Motor neuron (in vitro differentiated cells): Measurements from ENCODE around the gene KAZALD1. TPM values are rescaled to one million over a fixed set of nuclear protein-coding genes. Genes with fewer than 3 reads are reported as not detected.

ENCODE experiments used
- ATAC-seq, 8 experiments: fragments of 200-7000 bp; cut with Tn5 transposase; replicated peaks in 6 of 8; 2 replicates each; pipeline ENCODE4 v1.8.0; 2021; ENCODE audit warnings: mild to moderate bottlenecking in 8 of 8, moderate library complexity in 8 of 8
- H3K27ac ChIP-seq, 2 donors: fragments of 250-450 bp; sonication (Bioruptor Pico); 2 replicates each; pipeline ENCODE4 v1.9.0; 2021; ENCODE audit warnings: antibody characterized with exemption in 2 of 2, mild to moderate bottlenecking in 2 of 2, moderate library complexity in 1 of 2
- H3K4me1 ChIP-seq, 2 donors: fragments of 250-450 bp; sonication (Bioruptor Pico); replicated peaks in 1 of 2; 2 replicates each; pipeline ENCODE4 v1.6.1; 2021; ENCODE audit warnings: antibody characterized with exemption in 2 of 2, mild to moderate bottlenecking in 2 of 2, moderate library complexity in 1 of 2
- H3K4me3 ChIP-seq, 5 donors: fragments of 250-450 bp; sonication (Bioruptor Pico); 2 replicates each; pipeline ENCODE4 v1.9.0; 2021; ENCODE audit warnings: antibody characterized with exemption in 5 of 5, mild to moderate bottlenecking in 5 of 5, moderate library complexity in 4 of 5
- WGBS, 10 experiments: fragments of 450-650 bp; shearing (Covaris generic); methylation state at CpG; one replicate each; pipeline ENCODE4 v1.0.0; 2022; 5-methylcytosine and 5-hydroxymethylcytosine counted together
- in situ Hi-C, 9 experiments: fragments of 400-800 bp; cut with MboI; loops; one replicate each; pipeline ENCODE4 v1.15.0; 2021; ENCODE audit warnings: low sequenced_read_pairs in 9 of 9, low pct_unique_long_range_greater_than_20kb in 2 of 9; ENCODE audit not compliant: unreplicated experiment in 9 of 9
- total RNA-seq, 8 experiments: library from RNA; unstranded; fragments of 300-600 nt; gene quantifications; 2 replicates each; pipeline versions ENCODE4 v1.2.3 to v1.2.4, GENCODE V29; 2022

KAZALD1 gene
- total RNA-seq, 8 experiments from 2014 or later: 1.1 to 47.5 (median 2.6) TPM

DNA sequence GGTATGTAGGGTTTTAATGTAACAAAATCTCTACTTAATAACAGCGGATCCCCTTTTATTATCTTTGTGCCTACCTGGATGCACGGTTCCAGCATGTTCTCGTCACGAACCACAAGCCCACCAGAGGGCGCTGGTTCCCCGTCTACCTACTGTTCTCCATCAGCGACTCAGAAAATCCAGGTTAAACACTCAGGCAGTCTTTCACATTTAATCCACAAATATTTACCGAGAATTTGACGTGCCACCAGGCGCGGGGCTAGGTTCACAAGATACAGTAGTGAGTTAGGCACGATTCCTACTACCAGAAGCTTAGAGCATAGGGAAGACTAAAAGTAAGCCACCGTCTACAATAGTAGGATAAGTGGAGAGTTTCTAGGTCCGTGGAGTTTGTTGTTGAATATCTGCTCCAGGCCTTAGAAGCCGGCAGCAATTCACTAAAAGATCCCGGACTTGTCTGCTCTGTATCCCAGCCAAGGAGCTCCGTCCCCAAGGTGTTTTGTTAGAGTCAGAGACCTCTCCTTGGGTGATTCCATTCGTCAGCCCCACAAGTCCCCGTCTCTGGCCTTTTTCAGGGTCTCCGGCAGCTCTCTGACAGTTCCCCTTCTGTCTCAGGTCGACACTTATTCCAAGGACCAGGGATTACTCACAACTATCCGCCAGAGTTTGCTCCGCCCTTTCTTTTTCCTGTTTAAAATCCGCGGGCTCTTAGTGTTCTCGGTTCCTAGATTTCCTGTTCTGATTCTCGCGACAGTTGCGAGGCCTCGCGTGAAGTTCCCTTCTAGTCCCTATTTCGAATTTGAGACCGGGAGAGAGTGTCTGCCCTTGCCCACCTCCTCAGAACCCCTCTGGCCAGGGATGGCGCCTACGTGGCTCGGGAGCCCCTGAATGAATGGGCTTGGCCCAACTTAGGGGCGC is 1.5 kb upstream of the KAZALD1 start:
- in situ Hi-C loops: no loop called here
- peak; percentile 53 to 78 (median 64) for ATAC-seq
- Histone ChIP-seq H3K4me1 (peaks cover 15 to 21% of the 10 kb centered on the region in 2 donors), H3K27ac (peak overlapping the region; percentile 92 to 95), H3K4me3 (peak overlapping the region; percentile 82 to 99 (median 99))
- WGBS, 10 experiments: 0 to 3% (median 0%) methylated on average over 6 to 23 of the region's 37 CpGs

DNA sequence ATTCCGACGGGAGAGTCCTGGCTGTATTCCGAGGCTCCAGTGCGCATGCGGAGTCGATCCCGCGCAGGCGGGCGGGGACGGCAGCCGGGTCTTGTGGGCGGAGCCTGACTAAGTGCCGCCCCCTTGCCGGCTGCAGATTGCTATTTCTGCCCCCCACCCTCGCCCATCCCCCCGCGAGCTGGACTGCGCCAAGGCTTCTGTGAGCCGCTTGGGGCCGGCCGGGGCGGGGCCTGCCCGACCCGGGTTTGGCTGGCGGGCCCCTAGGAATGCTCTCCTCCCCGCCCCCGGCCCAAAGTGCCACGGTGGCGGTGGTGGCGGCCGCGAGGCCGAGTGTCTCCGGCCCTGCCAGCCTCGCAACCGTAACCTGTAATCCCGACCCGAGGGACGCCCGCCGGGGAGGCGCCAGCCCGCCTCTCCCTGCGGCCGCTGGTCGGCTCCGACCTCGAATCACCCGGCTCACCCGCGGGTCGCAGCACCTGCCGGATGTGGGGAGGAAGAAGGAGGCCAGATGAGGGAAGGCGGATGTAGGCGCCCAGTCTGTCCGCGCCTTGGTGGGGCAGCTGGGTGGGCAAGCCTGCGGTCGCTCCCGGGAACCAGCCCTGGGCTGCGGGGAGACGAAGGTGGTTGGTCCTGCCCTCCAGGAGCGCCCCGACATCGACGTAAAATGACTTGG is 702 bp upstream of the KAZALD1 start:
- in situ Hi-C loops: no loop called here
- peak; percentile 55 to 85 (median 81) for ATAC-seq
- 0 to 40% (median 5%) methylated on average over 1 to 4 of the region's 67 CpGs; no CpG with 5 or more reads in 7 of the 10 experiments for WGBS, 10 experiments
- Histone ChIP-seq H3K27ac (peak overlapping the region; percentile 92 to 95), H3K4me3 (peak overlapping the region; percentile 82 to 99 (median 99)), H3K4me1 (peaks cover 19 to 25% of the 10 kb centered on the region in 2 donors)

DNA sequence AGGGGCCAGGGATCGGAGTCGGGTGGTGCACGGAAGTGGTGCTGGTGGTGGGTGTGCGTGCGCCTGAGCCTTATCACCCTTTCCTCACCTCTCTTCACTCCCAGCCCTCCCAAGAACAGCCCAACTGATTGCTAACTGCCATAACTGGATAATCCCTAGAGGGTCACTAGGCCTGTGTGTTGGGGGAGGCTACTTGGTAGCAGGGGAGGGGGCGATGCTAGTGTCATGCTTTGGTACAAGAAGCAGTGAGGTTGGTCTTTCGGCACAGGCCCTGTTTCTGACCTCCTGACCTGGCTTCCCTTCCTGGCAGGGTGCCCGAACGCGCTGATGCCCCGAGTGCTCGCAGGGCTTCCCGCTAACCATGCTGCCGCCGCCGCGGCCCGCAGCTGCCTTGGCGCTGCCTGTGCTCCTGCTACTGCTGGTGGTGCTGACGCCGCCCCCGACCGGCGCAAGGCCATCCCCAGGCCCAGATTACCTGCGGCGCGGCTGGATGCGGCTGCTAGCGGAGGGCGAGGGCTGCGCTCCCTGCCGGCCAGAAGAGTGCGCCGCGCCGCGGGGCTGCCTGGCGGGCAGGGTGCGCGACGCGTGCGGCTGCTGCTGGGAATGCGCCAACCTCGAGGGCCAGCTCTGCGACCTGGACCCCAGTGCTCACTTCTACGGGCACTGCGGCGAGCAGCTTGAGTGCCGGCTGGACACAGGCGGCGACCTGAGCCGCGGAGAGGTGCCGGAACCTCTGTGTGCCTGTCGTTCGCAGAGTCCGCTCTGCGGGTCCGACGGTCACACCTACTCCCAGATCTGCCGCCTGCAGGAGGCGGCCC is 652 bp downstream of the KAZALD1 start:
- no peak overlapping the region for H3K27ac ChIP-seq

DNA sequence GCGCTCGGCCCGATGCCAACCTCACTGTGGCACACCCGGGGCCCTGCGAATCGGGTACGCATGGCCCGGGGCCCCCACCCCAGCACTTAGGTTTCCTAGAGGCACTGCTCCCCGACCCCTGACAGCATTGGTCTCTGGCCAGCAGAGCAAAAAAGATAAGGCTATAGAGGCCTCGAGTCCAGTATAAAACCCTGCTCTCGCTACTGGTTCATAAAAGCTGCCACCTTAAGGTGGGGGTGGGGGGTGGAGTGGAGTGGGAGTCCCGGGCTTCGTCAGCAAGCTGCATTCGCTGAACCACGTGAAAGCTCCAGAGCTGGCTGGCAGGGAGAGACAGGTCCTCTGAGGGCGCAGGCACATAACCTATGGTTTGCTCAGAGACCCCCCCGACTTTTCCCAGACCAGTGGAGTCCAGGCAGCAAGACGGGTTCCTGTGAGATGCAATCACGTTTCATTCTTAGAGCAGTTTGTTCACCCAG is 1.3 kb downstream of the KAZALD1 start:
- peaks cover 26 to 41% of the 10 kb centered on the region in 2 donors for H3K4me1 ChIP-seq
- peak overlapping the region in 1 of 5 donors; percentile 94 for H3K4me3 ChIP-seq
- in situ Hi-C loops: no loop called here
- no peak for ATAC-seq
- WGBS, 10 experiments: 0 to 41% (median 37%) methylated on average over 1 to 5 of the region's 19 CpGs; no CpG with 5 or more reads in 5 of the 10 experiments
- no peak overlapping the region for H3K27ac ChIP-seq

More for the DNA sequence above, 652 bp downstream of the KAZALD1 start:
- peak in 7 of 8 experiments; percentile 0 to 51 (median 41) for ATAC-seq
- in situ Hi-C loops: no loop called here
- H3K4me3 ChIP-seq: peak overlapping the region in 3 of 5 donors; percentile 4 to 99 (median 94)
- WGBS, 10 experiments: 0 to 23% (median 8%) methylated on average over 3 to 14 of the region's 63 CpGs; no CpG with 5 or more reads in 6 of the 10 experiments
- peaks cover 26 to 39% of the 10 kb centered on the region in 2 donors for H3K4me1 ChIP-seq

DNA sequence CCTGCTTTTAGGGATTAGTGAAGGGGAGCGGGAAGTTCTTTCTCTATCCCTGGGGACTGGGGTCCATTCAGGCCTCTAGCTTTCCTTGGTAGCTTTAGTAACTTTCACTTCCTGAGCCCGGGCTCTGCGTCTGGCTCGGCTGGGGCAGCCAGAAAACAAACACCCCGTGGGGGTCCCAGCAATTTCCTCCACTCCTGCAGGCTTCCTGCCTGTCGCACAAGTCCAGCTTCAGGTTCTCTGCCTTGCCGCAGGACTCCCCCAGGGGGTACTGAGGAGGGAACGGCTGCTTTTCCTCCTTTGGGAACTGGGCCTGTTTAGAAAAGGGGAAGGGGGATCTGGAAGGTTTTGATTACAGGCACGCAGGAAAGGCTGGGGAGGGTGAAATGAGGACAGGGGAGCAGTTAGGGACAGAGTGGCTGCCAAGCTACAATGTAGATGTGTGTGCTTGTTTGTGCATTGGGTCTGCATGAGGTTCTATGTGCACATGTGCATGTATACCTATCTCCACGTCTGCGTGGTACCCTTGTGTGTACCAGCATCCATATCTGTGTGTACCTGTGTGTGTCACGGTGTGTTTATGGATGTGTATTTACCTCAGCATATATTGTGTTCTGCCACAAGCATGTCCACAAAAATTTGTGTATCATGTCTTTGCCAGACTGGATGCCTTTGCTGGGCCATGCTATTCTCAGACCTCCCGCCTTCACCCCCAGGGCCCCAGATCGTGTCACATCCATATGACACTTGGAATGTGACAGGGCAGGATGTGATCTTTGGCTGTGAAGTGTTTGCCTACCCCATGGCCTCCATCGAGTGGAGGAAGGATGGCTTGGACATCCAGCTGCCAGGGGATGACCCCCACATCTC is 2.0 kb downstream of the KAZALD1 start:
- Histone ChIP-seq H3K27ac (no peak overlapping the region), H3K4me1 (peaks cover 26 to 41% of the 10 kb centered on the region in 2 donors), H3K4me3 (no peak overlapping the region)
- in situ Hi-C loops: no loop called here
- whole genome bisulfite sequencing, 10 experiments: 18 to 100% (median 75%) methylated on average over 1 to 8 of the region's 15 CpGs; no CpG with 5 or more reads in 3 of the 10 experiments
- ATAC-seq: no peak

DNA sequence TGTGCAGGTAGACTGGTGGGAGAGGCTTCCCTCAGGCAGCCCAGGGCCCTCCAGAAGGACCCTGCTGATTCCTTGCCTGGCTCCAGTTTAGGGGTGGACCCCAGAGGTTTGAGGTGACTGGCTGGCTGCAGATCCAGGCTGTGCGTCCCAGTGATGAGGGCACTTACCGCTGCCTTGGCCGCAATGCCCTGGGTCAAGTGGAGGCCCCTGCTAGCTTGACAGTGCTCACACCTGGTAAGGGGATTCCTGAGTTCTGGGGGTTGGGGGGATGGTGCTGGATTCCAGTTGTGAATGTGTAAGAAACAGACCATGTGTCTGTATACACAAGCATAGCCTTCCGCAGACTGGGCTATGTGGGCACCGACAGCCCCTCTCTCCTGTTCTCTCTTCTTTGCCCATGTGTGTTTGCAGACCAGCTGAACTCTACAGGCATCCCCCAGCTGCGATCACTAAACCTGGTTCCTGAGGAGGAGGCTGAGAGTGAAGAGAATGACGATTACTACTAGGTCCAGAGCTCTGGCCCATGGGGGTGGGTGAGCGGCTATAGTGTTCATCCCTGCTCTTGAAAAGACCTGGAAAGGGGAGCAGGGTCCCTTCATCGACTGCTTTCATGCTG is 2.7 kb downstream of the KAZALD1 start:
- in situ Hi-C loops: no loop called here
- Histone ChIP-seq H3K27ac (no peak overlapping the region), H3K4me3 (no peak overlapping the region), H3K4me1 (peaks cover 26 to 41% of the 10 kb centered on the region in 2 donors)
- WGBS, 10 experiments: 20 to 100% (median 81%) methylated on average over 1 to 5 of the region's 9 CpGs; no CpG with 5 or more reads in 1 of the 10 experiments
- no peak for ATAC-seq

DNA sequence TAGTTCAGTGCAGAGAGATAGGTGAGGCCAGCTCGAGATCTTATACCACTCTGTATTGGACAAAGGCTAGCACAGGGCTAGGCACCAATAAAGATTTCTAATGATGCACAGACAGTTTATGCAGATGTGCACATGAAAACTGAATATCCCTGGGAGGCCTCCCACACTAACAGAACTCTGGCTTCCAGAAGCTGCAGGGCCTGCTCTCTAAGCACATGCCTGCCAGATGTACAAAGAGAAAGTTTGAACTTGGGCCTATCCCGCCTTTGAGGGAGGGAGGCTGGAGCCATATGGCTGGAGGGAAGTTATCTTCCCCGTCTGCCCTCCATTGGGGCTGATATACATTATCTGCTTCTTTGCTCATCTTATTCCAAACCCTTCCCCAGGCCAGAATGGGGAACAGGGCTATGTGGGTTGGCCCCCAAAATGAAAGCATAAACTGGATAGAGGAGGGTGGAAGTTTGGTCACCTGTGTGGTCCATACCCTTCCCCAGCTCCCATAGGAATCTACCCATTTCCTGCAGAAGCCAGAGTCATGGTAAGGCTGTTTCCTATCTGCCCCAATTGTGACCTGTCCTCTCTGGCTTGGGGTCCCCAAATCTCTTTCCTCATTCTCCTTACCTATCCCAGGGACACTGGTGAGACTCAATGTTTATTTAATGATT is 3.8 kb downstream of the KAZALD1 start:
- Histone ChIP-seq H3K4me1 (peaks cover 22 to 37% of the 10 kb centered on the region in 2 donors), H3K27ac (no peak overlapping the region)
- in situ Hi-C loops: no loop called here

DNA sequence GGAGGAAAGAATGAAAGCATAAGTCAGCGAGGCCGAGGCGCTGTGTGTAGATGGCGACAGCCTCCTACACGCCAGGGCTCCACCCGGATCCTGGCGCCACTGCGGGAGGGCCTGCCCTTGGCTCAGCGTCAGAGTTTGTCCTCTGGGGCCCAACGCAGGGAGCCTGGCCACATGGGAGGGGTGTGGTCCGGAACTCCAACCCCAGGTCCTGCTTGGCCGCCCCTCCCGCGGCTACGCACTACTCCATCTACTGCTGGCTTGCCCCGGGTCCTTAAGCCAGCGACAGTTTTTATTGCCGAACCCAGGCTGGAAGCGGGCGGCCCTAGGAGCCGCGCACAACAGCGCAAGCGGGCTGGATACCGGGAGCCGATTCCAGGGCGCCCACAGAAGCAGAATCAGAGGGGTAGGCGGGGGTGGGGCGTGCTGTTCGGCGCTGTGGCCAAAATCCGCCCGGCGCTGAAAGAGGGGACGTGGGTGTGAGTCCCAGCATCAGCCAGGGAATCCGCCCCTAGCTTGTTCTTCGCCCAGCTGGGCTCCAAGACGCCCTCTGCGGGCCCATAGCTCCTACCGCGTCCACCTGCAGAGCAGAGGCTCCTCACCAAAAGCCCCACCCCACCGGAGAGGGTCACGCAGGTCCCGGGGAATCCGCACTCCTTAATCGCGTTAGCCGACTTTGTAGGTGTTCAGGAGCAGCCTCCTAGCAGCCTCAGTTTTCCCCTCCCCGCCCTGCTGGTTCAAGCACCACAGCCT is 4.5 kb downstream of the KAZALD1 start:
- in situ Hi-C loops: no loop called here
- ATAC-seq: peak; percentile 61 to 74 (median 71)
- H3K4me3 ChIP-seq: peak overlapping the region; percentile 26 to 51 (median 36)
- 0 to 7% (median 0%) methylated on average over 3 to 17 of the region's 49 CpGs; no CpG with 5 or more reads in 1 of the 10 experiments for WGBS, 10 experiments
- H3K4me1 ChIP-seq: peaks cover 22 to 35% of the 10 kb centered on the region in 2 donors
- H3K27ac ChIP-seq: no peak overlapping the region

More for the DNA sequence above, 3.8 kb downstream of the KAZALD1 start:
- ATAC-seq: peak in 3 of 8 experiments; percentile 9 to 26 (median 12)
- peak overlapping the region in 3 of 5 donors; percentile 36 to 51 (median 40) for H3K4me3 ChIP-seq
- 5 to 83% (median 38%) methylated on average over 1 to 3 of the region's 3 CpGs; no CpG with 5 or more reads in 6 of the 10 experiments for WGBS, 10 experiments

DNA sequence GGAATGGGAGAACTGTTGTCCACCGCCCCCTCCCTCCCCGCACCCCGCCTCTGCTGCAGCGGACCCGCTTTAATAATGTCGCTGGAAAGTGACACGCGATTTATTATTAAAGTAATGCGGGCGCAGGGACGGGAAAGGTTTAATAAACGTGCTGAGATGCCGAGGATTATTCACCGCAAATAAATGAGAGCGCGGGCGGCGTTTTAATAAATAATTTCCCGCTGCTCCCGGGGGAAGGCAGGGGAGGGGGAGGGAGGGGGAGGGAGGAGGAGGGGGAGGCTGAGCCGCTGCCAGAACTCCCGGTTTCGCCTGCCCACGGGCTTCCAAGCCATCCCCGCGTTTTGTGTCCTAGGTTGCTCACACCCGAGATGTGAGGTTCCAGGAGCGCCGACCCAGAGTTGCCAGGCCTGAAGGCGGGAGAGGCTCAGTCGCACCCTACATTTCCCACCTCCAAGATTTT is 5.1 kb downstream of the KAZALD1 start:
- in situ Hi-C loops: no loop called here
- Histone ChIP-seq H3K4me1 (peaks cover 16 to 29% of the 10 kb centered on the region in 2 donors), H3K4me3 (peak overlapping the region; percentile 26 to 51 (median 36)), H3K27ac (no peak overlapping the region)
- WGBS, 10 experiments: 0 to 60% (median 0%) methylated on average over 2 to 14 of the region's 31 CpGs; no CpG with 5 or more reads in 7 of the 10 experiments
- peak in 5 of 8 experiments; percentile 12 to 20 (median 15) for ATAC-seq

DNA sequence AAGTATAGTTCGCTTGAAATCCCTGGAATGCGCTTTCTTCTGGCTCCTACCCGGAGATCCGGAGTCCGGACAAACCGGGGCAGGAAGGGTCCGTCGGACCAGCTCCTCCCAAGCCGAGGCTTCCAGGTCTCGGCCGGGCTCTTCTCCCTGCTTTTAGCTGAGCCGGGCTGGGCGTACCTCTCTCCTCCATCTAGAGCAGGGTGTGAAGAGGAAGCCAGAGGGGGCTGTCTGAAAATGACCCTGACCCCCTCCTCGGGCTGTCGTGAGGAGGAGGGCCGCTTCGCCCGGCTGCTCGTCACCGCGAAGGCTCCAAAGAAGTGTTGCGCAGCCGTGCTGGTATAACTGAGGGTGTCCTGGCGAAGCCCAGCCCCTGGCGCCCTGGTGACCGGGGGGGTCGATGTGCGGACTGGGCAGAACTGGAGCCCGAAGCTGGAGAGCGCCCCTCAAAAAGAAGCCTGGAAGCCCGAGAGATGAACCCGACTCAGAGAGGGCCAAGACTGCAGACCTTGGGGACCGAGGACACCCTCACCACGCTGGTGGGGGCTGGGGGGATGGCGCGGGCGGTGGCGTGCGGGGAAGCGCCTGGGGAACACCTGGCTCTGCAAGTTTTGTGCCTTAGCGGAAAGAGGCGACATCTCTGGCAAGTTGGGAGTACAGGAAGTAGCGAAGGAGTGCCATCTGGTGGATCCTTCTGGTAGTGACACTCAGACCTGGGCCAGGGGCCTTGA is 5.7 kb downstream of the KAZALD1 start:
- peak; percentile 2 to 39 (median 18) for ATAC-seq
- H3K27ac ChIP-seq: no peak overlapping the region
- 0 to 3% (median 1%) methylated on average over 2 to 19 of the region's 43 CpGs; no CpG with 5 or more reads in 3 of the 10 experiments for WGBS, 10 experiments
- H3K4me1 ChIP-seq: peaks cover 10 to 23% of the 10 kb centered on the region in 2 donors
- peak overlapping the region; percentile 26 to 51 (median 36) for H3K4me3 ChIP-seq
- in situ Hi-C loops: no loop called here
